T-helper 2 cell treated with Interferon-gamma antibody and Interleukin-4, amounts not matched to agents 5 μg/mL and 100 μg/mL, for 36 hours (primary cell): ENCODE results near the gene SPDYE18.
A peak's percentile ranks its signal among the peaks of the same experiment; 100 is the strongest.
"Not testable (repeated sequence)": the region's sequence is repeated elsewhere in the genome, so short reads cannot be mapped to it uniquely, and the experiment has no call there.

ENCODE experiments used
- DNase-seq: peaks from one replicate; pipeline ENCODE4 v3.0.0; 2021; ENCODE audit warnings: low spot score
- H3K27ac Mint-ChIP-seq: one replicate; pipeline ENCODE4 v1.8.0; 2021; ENCODE audit warnings: mild to moderate bottlenecking, mixed read lengths
- H3K27me3 Mint-ChIP-seq: one replicate; pipeline ENCODE4 v1.8.0; 2021; ENCODE audit warnings: low read depth, mixed read lengths
- H3K36me3 Mint-ChIP-seq: one replicate; pipeline ENCODE4 v1.8.0; 2021; ENCODE audit warnings: low read depth, mixed read lengths
- H3K4me1 Mint-ChIP-seq: one replicate; pipeline ENCODE4 v1.8.0; 2021; ENCODE audit warnings: low read depth, mixed read lengths
- H3K4me3 Mint-ChIP-seq: one replicate; pipeline ENCODE4 v1.8.0; 2022; ENCODE audit warnings: mild to moderate bottlenecking, moderate library complexity, mixed read lengths
- H3K9me3 Mint-ChIP-seq: one replicate; pipeline ENCODE4 v1.8.0; 2021; ENCODE audit warnings: mixed read lengths

Gene SPDYE18

GRCh38 chr7:77065869-77066268 lies 3.5 kb upstream of the SPDYE18 start:
- not testable (repeated sequence) for DNase-seq, H3K9me3 Mint-ChIP-seq, H3K4me1 Mint-ChIP-seq, H3K27ac Mint-ChIP-seq, H3K4me3 Mint-ChIP-seq, H3K27me3 Mint-ChIP-seq
- peaks cover 15% of the 10 kb centered on the region for H3K36me3 Mint-ChIP-seq

- H3K4me1 Mint-ChIP-seq, H3K27me3 Mint-ChIP-seq, H3K4me3 Mint-ChIP-seq, H3K36me3 Mint-ChIP-seq, DNase-seq, H3K27ac Mint-ChIP-seq, H3K9me3 Mint-ChIP-seq: not testable (repeated sequence)
Measured at GRCh38 chr7:77063732-77064131, 1.4 kb upstream of the SPDYE18 start.

- H3K9me3 Mint-ChIP-seq, H3K27ac Mint-ChIP-seq, H3K36me3 Mint-ChIP-seq, H3K4me3 Mint-ChIP-seq, DNase-seq, H3K27me3 Mint-ChIP-seq, H3K4me1 Mint-ChIP-seq: not testable (repeated sequence)
Measured at GRCh38 chr7:77032261-77032660, 30.1 kb downstream of the SPDYE18 start, which contains the start of gene SPDYE17. Gene SPDYE17 (minus strand): TSS chr7:77032361. CDS start chr7:77030570, 1,791 bp downstream.

GRCh38 chr7:77026349-77026748 lies 36.0 kb downstream of the SPDYE18 start:
- not testable (repeated sequence) for H3K9me3 Mint-ChIP-seq, H3K27me3 Mint-ChIP-seq, DNase-seq, H3K36me3 Mint-ChIP-seq, H3K27ac Mint-ChIP-seq, H3K4me3 Mint-ChIP-seq, H3K4me1 Mint-ChIP-seq

GRCh38 chr7:77010074-77010680 lies 52.2 kb downstream of the SPDYE18 start:
- H3K27ac Mint-ChIP-seq: not testable (repeated sequence)

GRCh38 chr7:77008000-77008399 lies 54.4 kb downstream of the SPDYE18 start:
- not testable (repeated sequence) for H3K27me3 Mint-ChIP-seq, H3K36me3 Mint-ChIP-seq, H3K9me3 Mint-ChIP-seq, H3K4me3 Mint-ChIP-seq, H3K27ac Mint-ChIP-seq, H3K4me1 Mint-ChIP-seq, DNase-seq

More at GRCh38 chr7:77010074-77010680, 52.2 kb downstream of the SPDYE18 start:
- H3K27me3 Mint-ChIP-seq, H3K36me3 Mint-ChIP-seq, H3K9me3 Mint-ChIP-seq, H3K4me1 Mint-ChIP-seq, DNase-seq, H3K4me3 Mint-ChIP-seq: not testable (repeated sequence)

- not testable (repeated sequence) for H3K27ac Mint-ChIP-seq, H3K9me3 Mint-ChIP-seq, DNase-seq, H3K4me1 Mint-ChIP-seq, H3K27me3 Mint-ChIP-seq, H3K4me3 Mint-ChIP-seq, H3K36me3 Mint-ChIP-seq
Measured at GRCh38 chr7:77006127-77007110, 55.9 kb downstream of the SPDYE18 start.

GRCh38 chr7:77005461-77006057 lies 56.8 kb downstream of the SPDYE18 start:
- not testable (repeated sequence) for H3K9me3 Mint-ChIP-seq, H3K27me3 Mint-ChIP-seq, DNase-seq, H3K27ac Mint-ChIP-seq, H3K36me3 Mint-ChIP-seq, H3K4me3 Mint-ChIP-seq, H3K4me1 Mint-ChIP-seq

- not testable (repeated sequence) for H3K27me3 Mint-ChIP-seq, H3K36me3 Mint-ChIP-seq, H3K27ac Mint-ChIP-seq, H3K9me3 Mint-ChIP-seq, DNase-seq, H3K4me1 Mint-ChIP-seq, H3K4me3 Mint-ChIP-seq
Measured at GRCh38 chr7:77004151-77004550, 58.2 kb downstream of the SPDYE18 start.

GRCh38 chr7:77003241-77003640 lies 59.1 kb downstream of the SPDYE18 start:
- DNase-seq, H3K27ac Mint-ChIP-seq, H3K9me3 Mint-ChIP-seq, H3K4me3 Mint-ChIP-seq, H3K27me3 Mint-ChIP-seq, H3K4me1 Mint-ChIP-seq, H3K36me3 Mint-ChIP-seq: not testable (repeated sequence)

- not testable (repeated sequence) for DNase-seq, H3K4me1 Mint-ChIP-seq, H3K36me3 Mint-ChIP-seq, H3K9me3 Mint-ChIP-seq, H3K27ac Mint-ChIP-seq, H3K27me3 Mint-ChIP-seq, H3K4me3 Mint-ChIP-seq
Measured at GRCh38 chr7:77002678-77003233, 59.6 kb downstream of the SPDYE18 start.

GRCh38 chr7:77002104-77002503 lies 60.3 kb downstream of the SPDYE18 start:
- H3K27ac Mint-ChIP-seq, H3K36me3 Mint-ChIP-seq, H3K27me3 Mint-ChIP-seq, H3K4me3 Mint-ChIP-seq, H3K4me1 Mint-ChIP-seq, H3K9me3 Mint-ChIP-seq: not testable (repeated sequence)
- peak; percentile 1 for DNase-seq
